ENCODE results near the gene HGD.

DNA sequence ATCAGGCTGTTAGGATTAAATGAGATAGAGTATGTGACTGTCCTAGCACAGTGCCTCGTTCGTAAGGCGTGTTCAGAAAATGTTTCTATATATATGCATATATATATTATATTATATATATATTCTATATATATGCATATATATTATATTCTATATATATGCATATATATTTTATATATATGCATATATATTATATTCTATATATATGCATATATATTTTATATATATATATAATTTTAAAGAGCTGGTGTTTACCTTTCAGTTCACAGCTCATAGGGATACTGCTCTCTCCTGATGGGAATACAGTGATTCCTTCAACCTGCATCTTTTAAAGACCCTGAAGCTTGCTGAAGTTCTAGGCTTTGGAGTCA is 85.2 kb downstream of the HGD start:
- no peak for TF ChIP-seq MAX (IDR thresholded peaks at IDR 0.05; ENCODE audit: insufficient read depth, insufficient read length)
- TF ChIP-seq, protein P1, sequence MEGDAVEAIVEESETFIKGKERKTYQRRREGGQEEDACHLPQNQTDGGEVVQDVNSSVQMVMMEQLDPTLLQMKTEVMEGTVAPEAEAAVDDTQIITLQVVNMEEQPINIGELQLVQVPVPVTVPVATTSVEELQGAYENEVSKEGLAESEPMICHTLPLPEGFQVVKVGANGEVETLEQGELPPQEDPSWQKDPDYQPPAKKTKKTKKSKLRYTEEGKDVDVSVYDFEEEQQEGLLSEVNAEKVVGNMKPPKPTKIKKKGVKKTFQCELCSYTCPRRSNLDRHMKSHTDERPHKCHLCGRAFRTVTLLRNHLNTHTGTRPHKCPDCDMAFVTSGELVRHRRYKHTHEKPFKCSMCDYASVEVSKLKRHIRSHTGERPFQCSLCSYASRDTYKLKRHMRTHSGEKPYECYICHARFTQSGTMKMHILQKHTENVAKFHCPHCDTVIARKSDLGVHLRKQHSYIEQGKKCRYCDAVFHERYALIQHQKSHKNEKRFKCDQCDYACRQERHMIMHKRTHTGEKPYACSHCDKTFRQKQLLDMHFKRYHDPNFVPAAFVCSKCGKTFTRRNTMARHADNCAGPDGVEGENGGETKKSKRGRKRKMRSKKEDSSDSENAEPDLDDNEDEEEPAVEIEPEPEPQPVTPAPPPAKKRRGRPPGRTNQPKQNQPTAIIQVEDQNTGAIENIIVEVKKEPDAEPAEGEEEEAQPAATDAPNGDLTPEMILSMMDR (IDR thresholded peaks at IDR 0.05; ENCODE audit: extremely low read depth in 1 of 2, insufficient read depth in 1 of 2, low read depth in 1 of 2, low read length in 2 of 2) = no peak
- TF ChIP-seq POLR2AphosphoS5 (IDR thresholded peaks at IDR 0.05; ENCODE audit: insufficient read depth, low read depth, low read length) = no peak
- TF ChIP-seq POLR2A (IDR thresholded peaks at IDR 0.05; ENCODE audit: low read depth, low read length) = no peak
